Kidney tubule cell (primary cell): ENCODE data around the gene CISH.
A peak's percentile ranks its signal among the peaks of the same experiment; 100 is the strongest.

ENCODE experiments used
- DNase-seq: peaks from one replicate; pipeline ENCODE4 v3.0.0-alpha.2; 2018; ENCODE audit warnings: low spot score

Gene CISH

GRCh38 chr3:50611464-50612233 lies at the start of gene CISH:
Gene CISH (minus strand): TSS chr3:50611774. CDS start chr3:50611650, 124 bp downstream.
- peak; percentile 95 for DNase-seq

- no peak for DNase-seq
Measured at GRCh38 chr3:50660386-50660785, 48.8 kb upstream of the CISH start.

- DNase-seq, result no peak
Measured at GRCh38 chr3:50658831-50659230, 47.3 kb upstream of the CISH start.

GRCh38 chr3:50658416-50658815 lies 46.8 kb upstream of the CISH start:
- peak; percentile 75 for DNase-seq

- no peak for DNase-seq
Measured at GRCh38 chr3:50657816-50658215, 46.2 kb upstream of the CISH start.

- no peak for DNase-seq
Measured at GRCh38 chr3:50657407-50657806, 45.8 kb upstream of the CISH start.

- no peak for DNase-seq
Measured at GRCh38 chr3:50656417-50657195, 45.0 kb upstream of the CISH start.

GRCh38 chr3:50655009-50655830 lies 43.6 kb upstream of the CISH start:
- DNase-seq, result peak; percentile 73

- no peak for DNase-seq
Measured at GRCh38 chr3:50653937-50654595, 42.5 kb upstream of the CISH start.

- DNase-seq, result peak; percentile 59
Measured at GRCh38 chr3:50652709-50653108, 41.1 kb upstream of the CISH start.

GRCh38 chr3:50651920-50652529 lies 40.5 kb upstream of the CISH start:
- DNase-seq, result no peak

GRCh38 chr3:50651445-50651844 lies 39.9 kb upstream of the CISH start:
- no peak for DNase-seq

- no peak for DNase-seq
Measured at GRCh38 chr3:50650018-50650417, 38.4 kb upstream of the CISH start.

GRCh38 chr3:50649451-50649931 lies 37.9 kb upstream of the CISH start:
- DNase-seq, result no peak

GRCh38 chr3:50648944-50649343 lies 37.4 kb upstream of the CISH start:
- DNase-seq, result no peak

GRCh38 chr3:50648313-50648712 lies 36.7 kb upstream of the CISH start:
- no peak for DNase-seq

- no peak for DNase-seq
Measured at GRCh38 chr3:50645378-50645777, 33.8 kb upstream of the CISH start.

- DNase-seq, result no peak
Measured at GRCh38 chr3:50644561-50644960, 33.0 kb upstream of the CISH start.

GRCh38 chr3:50642382-50642781 lies 30.8 kb upstream of the CISH start:
- no peak for DNase-seq

GRCh38 chr3:50639055-50639494 lies 27.5 kb upstream of the CISH start:
- DNase-seq, result peak; percentile 92

GRCh38 chr3:50637945-50638344 lies 26.4 kb upstream of the CISH start:
- no peak for DNase-seq
